Left ventricle myocardium inferior (tissue), 1 donor: ENCODE results near the gene TLE1. TPM values are rescaled to one million over a fixed set of nuclear protein-coding genes. Genes with fewer than 3 reads are reported as not detected.

Experiments used
- DNase-seq: peaks from one replicate; pipeline ENCODE4 v3.0.0-alpha.2; 2020
- H3K27ac ChIP-seq: fragments of 200-600 bp; replicated peaks from 2 replicates; pipeline ENCODE4 v1.8.0; 2021
- H3K27me3 ChIP-seq: fragments of 200-600 bp; 2 replicates; pipeline ENCODE4 v1.8.0; 2021; ENCODE audit warnings: low read depth
- H3K36me3 ChIP-seq: fragments of 200-600 bp; 2 replicates; pipeline ENCODE4 v1.8.0; 2021
- H3K4me1 ChIP-seq: fragments of 200-600 bp; 2 replicates; pipeline ENCODE4 v1.8.0; 2021
- H3K4me3 ChIP-seq: fragments of 200-600 bp; 2 replicates; pipeline ENCODE4 v1.8.0; 2021; ENCODE audit warnings: mild to moderate bottlenecking, moderate library complexity
- H3K9me3 ChIP-seq: fragments of 200-600 bp; replicated peaks from 2 replicates; pipeline ENCODE4 v1.8.0; 2021
- intact Hi-C: fragments of 100-400 bp; cut with micrococcal nuclease; formaldehyde crosslinking; loops from one replicate; pipeline ENCODE4 v1.11.0; 2022
- total RNA-seq: library from RNA; stranded (reverse); fragmentation: NEBNext Ultra II Directional; extraction: Animal tissue kit (Norgen Biotek cat#: 25700); gene quantifications from one replicate; pipeline ENCODE4 v1.2.1, GENCODE V29; 2021
- TF ChIP-seq, protein P1 (sequence below): fragments of 200-600 bp; IDR thresholded peaks from 2 replicates; pipeline ENCODE4 v1.8.0; 2021; ENCODE audit warnings: antibody characterized with exemption, mild to moderate bottlenecking, borderline replicate concordance
- donor health status: DM: no; HTN: yes; CAD: no; lungs with severe emphysema.

Gene TLE1
- total RNA-seq, 1 donor from 2014 or later, result 8.5 TPM

DNA sequence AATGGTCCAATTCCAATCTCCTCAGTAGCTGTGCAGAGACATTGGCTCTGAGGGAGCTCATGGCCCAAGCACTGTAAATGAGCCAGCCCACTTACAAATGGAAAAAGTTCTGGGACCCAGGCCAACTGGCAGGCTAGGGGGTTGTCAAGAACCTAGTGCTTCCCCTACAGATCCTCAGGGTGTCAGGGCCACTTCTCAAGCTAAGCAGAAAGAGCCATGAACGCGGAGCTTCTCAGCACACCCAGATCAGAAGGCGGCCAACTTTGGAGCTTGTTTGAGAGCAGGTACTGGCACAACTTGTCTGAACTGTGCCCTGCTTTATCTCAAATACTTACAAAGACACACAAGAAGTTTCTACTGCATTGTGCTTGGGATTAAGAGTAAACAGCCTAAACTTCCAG, 17.5 kb downstream of the TLE1 start:
- H3K4me3 ChIP-seq, result no peak overlapping the region
- H3K4me1 ChIP-seq, result peaks cover 61% of the 10 kb centered on the region
- peak; percentile 87 for DNase-seq
- H3K36me3 ChIP-seq, result no peaks in the 10 kb centered on the region
- H3K9me3 ChIP-seq, result no peaks in the 10 kb centered on the region
- H3K27ac ChIP-seq, result peak overlapping the region; percentile 52
- TF ChIP-seq, protein P1, sequence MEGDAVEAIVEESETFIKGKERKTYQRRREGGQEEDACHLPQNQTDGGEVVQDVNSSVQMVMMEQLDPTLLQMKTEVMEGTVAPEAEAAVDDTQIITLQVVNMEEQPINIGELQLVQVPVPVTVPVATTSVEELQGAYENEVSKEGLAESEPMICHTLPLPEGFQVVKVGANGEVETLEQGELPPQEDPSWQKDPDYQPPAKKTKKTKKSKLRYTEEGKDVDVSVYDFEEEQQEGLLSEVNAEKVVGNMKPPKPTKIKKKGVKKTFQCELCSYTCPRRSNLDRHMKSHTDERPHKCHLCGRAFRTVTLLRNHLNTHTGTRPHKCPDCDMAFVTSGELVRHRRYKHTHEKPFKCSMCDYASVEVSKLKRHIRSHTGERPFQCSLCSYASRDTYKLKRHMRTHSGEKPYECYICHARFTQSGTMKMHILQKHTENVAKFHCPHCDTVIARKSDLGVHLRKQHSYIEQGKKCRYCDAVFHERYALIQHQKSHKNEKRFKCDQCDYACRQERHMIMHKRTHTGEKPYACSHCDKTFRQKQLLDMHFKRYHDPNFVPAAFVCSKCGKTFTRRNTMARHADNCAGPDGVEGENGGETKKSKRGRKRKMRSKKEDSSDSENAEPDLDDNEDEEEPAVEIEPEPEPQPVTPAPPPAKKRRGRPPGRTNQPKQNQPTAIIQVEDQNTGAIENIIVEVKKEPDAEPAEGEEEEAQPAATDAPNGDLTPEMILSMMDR, result no peak
- no peaks in the 10 kb centered on the region for H3K27me3 ChIP-seq
- intact Hi-C loops, result no loop called here

DNA sequence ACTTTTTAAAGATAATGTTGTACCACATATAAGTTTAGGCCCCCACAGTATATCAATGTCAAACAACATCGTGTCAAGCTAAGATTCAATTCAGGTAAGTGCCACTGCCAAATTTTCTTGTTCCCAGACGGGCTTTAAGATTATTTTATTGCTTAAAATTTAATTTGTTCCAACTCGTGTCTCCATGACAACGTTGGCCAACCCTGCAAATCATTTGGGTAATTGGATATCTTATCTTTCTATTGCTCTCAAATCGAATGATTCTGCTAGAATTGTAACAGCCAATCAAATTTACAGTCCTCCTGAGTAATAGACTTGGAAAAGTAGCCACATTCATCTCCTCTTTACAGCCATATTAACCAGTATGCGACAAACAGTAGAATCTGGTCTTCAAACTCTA, 19.5 kb downstream of the TLE1 start:
- Histone ChIP-seq H3K4me3 (no peak overlapping the region), H3K9me3 (no peaks in the 10 kb centered on the region), H3K27me3 (no peaks in the 10 kb centered on the region), H3K4me1 (peaks cover 67% of the 10 kb centered on the region), H3K36me3 (no peaks in the 10 kb centered on the region), H3K27ac (no peak overlapping the region)
- intact Hi-C loops, result no loop called here
- TF ChIP-seq, protein P1, result no peak
- no peak for DNase-seq

DNA sequence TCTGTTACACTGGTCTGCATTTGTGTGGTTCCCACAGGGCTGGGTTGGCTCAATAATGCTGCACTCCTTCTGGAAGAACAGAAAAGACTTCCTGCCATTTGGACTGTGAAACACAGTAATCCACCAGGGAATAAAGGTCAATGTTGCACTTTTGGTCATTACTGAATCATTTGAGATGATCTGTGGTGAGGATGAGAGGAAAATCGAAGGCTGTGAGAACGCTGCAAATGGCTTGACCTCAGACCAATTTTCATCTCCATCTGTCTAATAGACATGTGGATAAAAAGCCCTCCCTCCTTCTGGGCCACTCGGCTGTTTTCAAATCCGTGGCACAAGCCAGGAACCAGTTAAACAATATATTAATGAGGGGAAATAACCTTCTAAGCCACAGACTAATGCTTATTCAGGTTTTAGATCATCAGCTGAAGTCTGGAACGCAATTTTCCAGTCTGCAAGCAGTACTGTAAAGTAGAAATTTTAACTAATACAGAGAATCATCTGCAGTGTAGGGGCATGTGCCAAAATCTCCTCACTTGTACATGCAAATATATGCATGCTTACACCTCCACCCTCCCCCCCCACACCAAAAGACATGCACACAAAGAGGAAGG, 20.2 kb downstream of the TLE1 start:
- DNase-seq, result no peak
- TF ChIP-seq, protein P1, result no peak
- H3K36me3 ChIP-seq, result no peaks in the 10 kb centered on the region
- H3K9me3 ChIP-seq, result no peaks in the 10 kb centered on the region
- no peaks in the 10 kb centered on the region for H3K27me3 ChIP-seq
- peaks cover 71% of the 10 kb centered on the region for H3K4me1 ChIP-seq
- intact Hi-C loops, result no loop called here
- no peak overlapping the region for H3K4me3 ChIP-seq
- H3K27ac ChIP-seq, result peak overlapping the region; percentile 18

DNA sequence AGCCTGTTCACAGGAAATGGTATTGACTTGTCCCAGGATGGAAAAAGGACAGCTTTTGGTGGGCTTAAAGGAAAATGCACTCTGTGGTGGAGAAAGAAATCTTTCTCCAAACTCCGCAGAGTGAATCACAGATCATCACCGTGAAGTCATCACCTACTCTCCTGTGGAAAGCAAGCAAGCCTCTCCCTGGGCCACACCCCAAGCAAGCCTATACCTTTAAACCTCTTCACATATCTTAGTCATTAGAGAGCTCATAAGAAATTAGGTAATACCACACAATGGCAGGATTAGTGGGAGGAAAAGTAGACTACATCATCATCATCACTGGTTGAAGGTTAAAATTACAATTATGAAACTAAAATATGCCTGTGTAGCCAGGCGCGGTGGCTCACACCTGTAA, 23.2 kb downstream of the TLE1 start:
- Histone ChIP-seq H3K4me3 (no peak overlapping the region), H3K27me3 (no peaks in the 10 kb centered on the region), H3K9me3 (no peaks in the 10 kb centered on the region), H3K4me1 (peaks cover 55% of the 10 kb centered on the region), H3K36me3 (no peaks in the 10 kb centered on the region), H3K27ac (no peak overlapping the region)
- intact Hi-C loops, result no loop called here
- TF ChIP-seq, protein P1, result no peak
- no peak for DNase-seq

DNA sequence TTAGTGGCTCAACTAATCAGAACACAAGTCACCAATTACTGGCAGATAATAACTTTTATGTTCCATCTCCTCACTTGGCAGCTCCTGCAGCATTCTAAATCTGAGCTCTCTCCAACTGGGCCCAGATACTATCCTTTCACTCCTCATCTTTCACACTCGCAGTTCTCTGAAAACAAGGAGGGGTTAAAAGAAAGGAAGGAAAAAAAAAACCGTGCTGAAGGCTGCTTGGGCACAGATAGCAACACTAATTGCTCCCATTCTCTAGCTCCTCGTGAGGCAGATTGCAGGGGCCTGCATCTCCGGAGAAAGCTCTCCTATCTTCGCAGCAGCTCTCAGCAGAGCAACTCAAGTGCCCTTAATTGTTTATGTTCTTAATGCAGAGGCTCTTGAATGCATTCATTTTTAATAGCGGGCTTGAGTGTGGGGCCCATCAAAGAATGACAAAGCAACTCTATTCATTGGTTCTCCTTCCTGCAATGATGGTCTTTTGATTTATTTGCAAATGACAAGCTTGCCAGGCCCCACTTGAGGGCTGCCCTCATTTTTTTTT, 23.9 kb downstream of the TLE1 start:
- Histone ChIP-seq H3K4me1 (peaks cover 52% of the 10 kb centered on the region), H3K36me3 (no peaks in the 10 kb centered on the region), H3K27ac (peak overlapping the region; percentile 27), H3K27me3 (no peaks in the 10 kb centered on the region), H3K9me3 (no peaks in the 10 kb centered on the region), H3K4me3 (peak overlapping the region; percentile 5)
- TF ChIP-seq, protein P1, result no peak
- no peak for DNase-seq
- intact Hi-C loops, result no loop called here
